ENCODE data around the gene PTGS1. TPM values are rescaled to one million over a fixed set of nuclear protein-coding genes. Genes with fewer than 3 reads are reported as not detected.
"Not testable (repeated sequence)": the region's sequence is repeated elsewhere in the genome, so short reads cannot be mapped to it uniquely, and the experiment has no call there.

PTGS1 gene
- total and polyA plus RNA-seq, 2 donors (not counting 1 experiment from before 2014, with no cell fraction given) = 9.5 to 15.3 TPM

DNA sequence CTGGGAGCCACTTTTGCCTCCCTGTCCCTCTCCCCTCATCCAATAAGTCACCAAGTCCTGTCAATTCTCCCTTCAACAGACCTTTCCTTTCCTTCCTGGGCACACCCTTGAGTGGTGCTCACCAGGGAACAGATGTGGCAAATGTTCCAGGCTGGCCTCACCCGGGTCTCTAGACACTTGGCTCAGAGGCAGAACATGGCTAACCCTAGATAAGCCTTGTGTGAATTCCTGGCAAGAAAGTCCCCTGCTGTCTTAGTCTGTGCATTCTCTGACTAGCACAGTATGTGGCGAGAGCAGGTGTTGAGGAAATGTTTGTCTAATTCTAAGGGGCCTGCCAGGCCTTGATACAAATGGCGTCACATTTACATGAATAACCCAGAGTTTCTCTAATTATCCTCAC lies 41.2 kb upstream of the PTGS1 start:
- TF ChIP-seq, protein P1, sequence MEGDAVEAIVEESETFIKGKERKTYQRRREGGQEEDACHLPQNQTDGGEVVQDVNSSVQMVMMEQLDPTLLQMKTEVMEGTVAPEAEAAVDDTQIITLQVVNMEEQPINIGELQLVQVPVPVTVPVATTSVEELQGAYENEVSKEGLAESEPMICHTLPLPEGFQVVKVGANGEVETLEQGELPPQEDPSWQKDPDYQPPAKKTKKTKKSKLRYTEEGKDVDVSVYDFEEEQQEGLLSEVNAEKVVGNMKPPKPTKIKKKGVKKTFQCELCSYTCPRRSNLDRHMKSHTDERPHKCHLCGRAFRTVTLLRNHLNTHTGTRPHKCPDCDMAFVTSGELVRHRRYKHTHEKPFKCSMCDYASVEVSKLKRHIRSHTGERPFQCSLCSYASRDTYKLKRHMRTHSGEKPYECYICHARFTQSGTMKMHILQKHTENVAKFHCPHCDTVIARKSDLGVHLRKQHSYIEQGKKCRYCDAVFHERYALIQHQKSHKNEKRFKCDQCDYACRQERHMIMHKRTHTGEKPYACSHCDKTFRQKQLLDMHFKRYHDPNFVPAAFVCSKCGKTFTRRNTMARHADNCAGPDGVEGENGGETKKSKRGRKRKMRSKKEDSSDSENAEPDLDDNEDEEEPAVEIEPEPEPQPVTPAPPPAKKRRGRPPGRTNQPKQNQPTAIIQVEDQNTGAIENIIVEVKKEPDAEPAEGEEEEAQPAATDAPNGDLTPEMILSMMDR (IDR thresholded peaks at IDR 0.05) = no peak
- no peak for TF ChIP-seq EZH2 (IDR thresholded peaks at IDR 0.05; ENCODE audit: borderline replicate concordance, insufficient read depth, low read depth, low read length, poor library complexity, severe bottlenecking)
- Histone ChIP-seq H3K79me2 (ENCODE audit: control insufficient read depth, insufficient read depth, low read length) (no peaks in the 10 kb centered on the region), H3K27me3 (replicated peaks in 1 of 4; ENCODE audit: control extremely low read depth in 1 of 4, control insufficient read depth in 3 of 4, insufficient read depth in 4 of 4, low read length in 3 of 4) (no peaks in the 10 kb centered on the region), H3K9ac (ENCODE audit: low read length) (no peak overlapping the region), H3K4me1 (ENCODE audit: control insufficient read depth in 2 of 2, insufficient read depth in 2 of 2, low read length in 2 of 2) (no peaks in the 10 kb centered on the region), H3K9me3 (ENCODE audit: control extremely low read depth in 1 of 3, control insufficient read depth in 2 of 3, insufficient read depth in 1 of 3, low read length in 2 of 3) (no peaks in the 10 kb centered on the region), H3K4me3 (ENCODE audit: control extremely low read depth in 1 of 5, extremely low read depth in 1 of 5, insufficient read depth in 1 of 5, low read depth in 2 of 5, low read length in 4 of 5) (no peak overlapping the region), H3K36me3 (replicated peaks in 1 of 2; ENCODE audit: control extremely low read depth in 1 of 2, control insufficient read depth in 1 of 2, extremely low read depth in 1 of 2, insufficient read depth in 2 of 2, low read length in 1 of 2) (peaks cover 2 to 3% of the 10 kb centered on the region in 2 experiments), H3K27ac (ENCODE audit: low read length in 2 of 2) (no peak overlapping the region), H3K4me2 (replicated peaks; ENCODE audit: low read depth, low read length, poor library complexity, severe bottlenecking) (no peak overlapping the region), H2AFZ (ENCODE audit: insufficient read depth, low read depth, low read length, poor library complexity, severe bottlenecking) (no peak overlapping the region), H4K20me1 (ENCODE audit: control insufficient read depth, insufficient read depth, low read length, poor library complexity, severe bottlenecking) (no peaks in the 10 kb centered on the region)
- Mint-ChIP-seq H3K4me1 (no peaks in the 10 kb centered on the region), H3K9me3 (ENCODE audit: insufficient read depth) (no peaks in the 10 kb centered on the region), H3K27me3 (no peaks in the 10 kb centered on the region), H3K27ac (no peak overlapping the region), H3K4me3 (no peak overlapping the region)
- POLR2A ChIA-PET = no interaction called here
- intact Hi-C loops (cut with micrococcal nuclease) = no loop called here
- no peak for ATAC-seq (ENCODE audit: low read depth)
- 79% methylated on average over 1 of the region's 3 CpGs for whole genome bisulfite sequencing (ENCODE audit: insufficient coverage)
- CTCF ChIA-PET = no interaction called here
- no peak for DNase-seq

DNA sequence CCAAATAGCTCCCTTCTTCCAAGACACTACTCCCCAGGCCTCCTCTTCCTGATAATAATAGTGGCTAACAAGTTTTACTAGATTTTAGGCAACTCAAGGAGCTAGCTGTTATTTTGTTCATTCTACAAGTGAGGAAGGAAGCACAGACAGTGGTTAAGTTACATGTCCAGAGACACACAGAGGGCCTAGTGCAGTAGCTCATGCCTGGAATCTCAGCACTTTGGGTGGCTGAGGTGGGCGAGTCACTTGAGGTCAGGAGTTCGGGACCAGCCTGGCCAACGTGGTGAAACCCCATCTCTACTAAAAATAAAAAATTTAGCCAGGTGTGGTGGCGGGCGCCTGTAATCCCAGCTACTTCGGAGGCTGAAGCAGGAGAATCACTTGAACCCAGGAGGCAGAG lies 40.4 kb upstream of the PTGS1 start:
- H3K9me3 ChIP-seq (ENCODE audit: control extremely low read depth in 1 of 3, control insufficient read depth in 2 of 3, insufficient read depth in 1 of 3, low read length in 2 of 3); H4K20me1 ChIP-seq (ENCODE audit: control insufficient read depth, insufficient read depth, low read length, poor library complexity, severe bottlenecking); H3K27ac ChIP-seq (ENCODE audit: low read length in 2 of 2); H2AFZ ChIP-seq (ENCODE audit: insufficient read depth, low read depth, low read length, poor library complexity, severe bottlenecking); H3K27ac Mint-ChIP-seq; DNase-seq; H3K36me3 ChIP-seq (replicated peaks in 1 of 2; ENCODE audit: control extremely low read depth in 1 of 2, control insufficient read depth in 1 of 2, extremely low read depth in 1 of 2, insufficient read depth in 2 of 2, low read length in 1 of 2); POLR2A ChIA-PET; ATAC-seq (ENCODE audit: low read depth); intact Hi-C loops (cut with micrococcal nuclease); H3K79me2 ChIP-seq (ENCODE audit: control insufficient read depth, insufficient read depth, low read length); CTCF ChIA-PET; H3K4me2 ChIP-seq (replicated peaks; ENCODE audit: low read depth, low read length, poor library complexity, severe bottlenecking); H3K9ac ChIP-seq (ENCODE audit: low read length); H3K4me1 ChIP-seq (ENCODE audit: control insufficient read depth in 2 of 2, insufficient read depth in 2 of 2, low read length in 2 of 2); H3K4me3 ChIP-seq (ENCODE audit: control extremely low read depth in 1 of 5, extremely low read depth in 1 of 5, insufficient read depth in 1 of 5, low read depth in 2 of 5, low read length in 4 of 5); H3K27me3 ChIP-seq (replicated peaks in 1 of 4; ENCODE audit: control extremely low read depth in 1 of 4, control insufficient read depth in 3 of 4, insufficient read depth in 4 of 4, low read length in 3 of 4); H3K4me3 Mint-ChIP-seq; H3K4me1 Mint-ChIP-seq; H3K9me3 Mint-ChIP-seq (ENCODE audit: insufficient read depth); H3K27me3 Mint-ChIP-seq: not testable (repeated sequence)
- 96% methylated on average over 6 of the region's 6 CpGs for WGBS (ENCODE audit: insufficient coverage)
